Suppressor macrophage treated with lipopolysaccharide for 1 hour (primary cell): Measurements from ENCODE around the gene HS3ST5.
"Not testable (repeated sequence)": the region's sequence is repeated elsewhere in the genome, so short reads cannot be mapped to it uniquely, and the experiment has no call there.

Experiments
- DNase-seq, 3 donors: peaks; one replicate each; pipeline ENCODE4 v3.0.0-alpha.2; 2020 to 2022

HS3ST5 gene

DNA sequence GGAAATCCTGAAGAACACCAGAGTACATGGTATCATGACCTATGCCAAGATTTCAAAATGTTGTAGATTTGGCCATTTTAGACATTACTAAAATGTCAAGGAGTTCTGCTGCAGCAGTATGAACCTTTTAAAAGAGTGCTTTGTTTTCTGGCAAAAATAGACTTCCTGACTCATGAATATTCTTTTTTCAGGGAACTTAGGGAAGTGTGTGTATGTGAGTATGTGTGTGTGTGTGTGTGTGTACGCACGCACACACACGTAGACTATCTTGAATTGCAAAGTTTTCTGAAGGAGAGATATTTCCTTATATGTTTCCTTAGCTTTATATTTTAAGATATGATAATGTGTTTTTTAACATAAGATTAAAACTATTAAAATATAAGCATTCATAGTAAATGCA is 161.2 kb downstream of the HS3ST5 start:
- no peak for DNase-seq

DNA sequence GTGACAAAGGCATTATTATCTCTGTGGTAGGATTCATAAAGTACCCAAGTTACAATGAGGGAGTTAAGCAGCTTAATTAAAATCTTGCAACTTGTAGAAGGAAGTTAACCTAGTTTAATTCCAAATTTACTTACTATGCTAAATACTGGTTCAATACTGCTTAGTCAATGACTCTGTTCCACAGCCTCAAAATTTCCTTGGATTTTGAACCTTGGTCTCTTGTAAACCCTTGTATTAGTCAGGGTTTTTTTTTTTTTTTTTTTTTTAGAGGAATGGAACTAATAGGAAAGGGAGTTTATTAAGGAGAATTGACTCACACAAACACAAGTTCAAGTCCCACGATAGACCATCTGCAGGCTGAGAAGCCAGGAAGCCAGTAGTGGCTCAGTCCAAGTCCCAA is 163.4 kb downstream of the HS3ST5 start:
- DNase-seq, result no peak

DNA sequence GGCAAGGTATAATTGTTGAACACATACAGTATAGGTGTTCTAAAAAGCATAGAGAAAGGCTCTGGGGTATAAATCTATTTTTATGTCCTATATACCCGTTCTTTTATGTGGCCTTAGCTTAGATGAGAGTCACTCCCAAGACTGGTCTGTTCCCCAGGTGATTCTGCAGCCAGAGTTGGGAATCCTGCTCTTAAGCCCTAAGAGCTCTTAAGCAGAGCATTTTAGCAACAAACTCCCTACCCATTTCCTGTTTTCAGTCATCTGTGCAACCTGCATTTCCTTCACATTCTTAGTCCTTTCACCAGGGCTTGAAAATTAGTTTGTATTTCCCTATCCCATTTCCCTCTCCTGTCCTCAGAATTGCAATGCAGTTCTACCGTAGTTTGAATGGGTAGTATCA is 166.1 kb downstream of the HS3ST5 start:
- DNase-seq, result no peak

DNA sequence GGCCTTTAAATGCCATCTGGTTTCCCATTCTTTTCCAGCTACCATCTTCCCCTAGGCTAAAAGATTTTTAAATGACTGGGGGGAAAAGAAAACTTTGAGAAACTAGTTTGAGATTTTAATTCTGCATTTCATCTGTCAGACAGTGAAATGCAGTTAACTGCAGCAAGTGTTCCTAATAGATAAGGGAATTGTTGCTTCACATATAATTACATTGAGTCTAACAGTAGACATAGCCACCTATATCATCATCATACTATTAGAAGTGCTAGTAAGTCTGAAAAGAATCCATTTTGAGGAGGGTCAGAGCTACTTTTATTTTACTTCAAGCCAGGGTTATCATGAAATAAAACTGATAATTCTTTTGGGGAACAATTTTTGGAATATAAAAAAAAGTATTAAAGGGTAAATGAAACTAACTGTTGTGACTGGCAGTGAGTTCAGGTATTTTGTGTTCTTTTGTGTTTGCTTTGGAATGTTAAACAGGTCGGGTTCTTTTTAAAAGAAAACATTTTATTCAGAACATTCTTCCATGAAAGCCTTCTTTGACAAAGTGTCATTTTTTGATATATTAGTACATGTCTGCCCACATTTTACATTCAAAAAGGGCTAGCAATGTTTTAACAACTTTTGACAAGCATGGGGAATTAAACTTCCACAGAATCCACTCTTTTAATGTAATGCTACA is 170.1 kb downstream of the HS3ST5 start:
- DNase-seq, result no peak

DNA sequence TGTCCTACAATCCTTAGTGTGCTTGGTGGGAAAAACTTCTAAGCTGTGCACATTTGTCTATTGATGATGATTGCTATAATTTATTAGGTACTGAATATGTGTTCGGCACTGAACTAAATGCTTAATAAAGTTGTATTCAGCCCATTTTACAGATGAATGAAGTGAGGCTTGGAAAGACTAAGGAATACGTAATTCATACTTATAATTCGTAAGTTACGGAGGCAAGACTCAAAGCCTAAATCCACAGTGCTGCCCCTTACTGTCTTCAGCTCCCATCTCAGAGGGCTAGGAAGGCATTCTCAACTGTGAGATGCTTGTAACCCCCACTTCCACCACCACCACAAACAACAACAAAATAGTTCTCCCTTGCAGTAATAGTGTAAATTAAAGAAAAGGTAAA is 171.3 kb downstream of the HS3ST5 start:
- DNase-seq, result no peak

DNA sequence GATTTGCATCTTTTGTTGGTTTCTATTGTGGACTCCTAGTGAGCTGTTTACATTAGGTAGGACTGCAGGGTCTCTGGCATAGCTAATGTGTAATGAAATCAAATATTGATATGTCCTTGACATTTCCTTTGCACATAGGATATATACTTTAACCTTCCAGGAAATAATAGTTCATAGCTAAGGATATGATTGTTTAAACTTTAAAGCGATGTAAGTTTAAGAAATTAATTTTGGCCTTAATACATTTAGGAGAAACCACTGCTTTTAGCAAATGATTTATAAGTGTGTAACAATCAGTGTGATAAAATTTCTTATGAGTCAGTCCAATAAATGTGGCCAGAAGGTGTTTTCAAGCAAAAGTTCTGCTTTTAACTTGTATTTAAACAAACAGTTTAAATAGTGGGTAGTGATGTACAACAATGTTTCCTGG is 171.8 kb downstream of the HS3ST5 start:
- DNase-seq, result no peak

DNA sequence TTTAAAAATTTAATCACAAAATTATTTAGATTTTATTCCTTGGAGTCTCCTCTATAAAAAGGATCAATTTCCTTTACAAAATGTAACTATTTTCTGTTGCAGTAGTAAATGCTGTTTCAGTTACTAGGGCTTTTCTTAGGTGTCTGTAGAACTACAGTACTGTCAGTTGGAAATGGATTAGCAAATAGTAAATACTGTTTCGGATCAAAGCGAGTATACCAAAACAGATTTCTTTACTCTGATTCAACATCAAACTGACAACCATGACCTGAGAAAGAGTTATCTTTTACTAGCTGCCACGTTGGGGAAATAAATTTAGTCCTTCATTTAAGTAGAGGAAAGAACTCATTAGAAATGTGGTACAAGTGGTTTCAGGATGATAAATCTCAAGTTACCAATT is 172.5 kb downstream of the HS3ST5 start:
- no peak for DNase-seq

DNA sequence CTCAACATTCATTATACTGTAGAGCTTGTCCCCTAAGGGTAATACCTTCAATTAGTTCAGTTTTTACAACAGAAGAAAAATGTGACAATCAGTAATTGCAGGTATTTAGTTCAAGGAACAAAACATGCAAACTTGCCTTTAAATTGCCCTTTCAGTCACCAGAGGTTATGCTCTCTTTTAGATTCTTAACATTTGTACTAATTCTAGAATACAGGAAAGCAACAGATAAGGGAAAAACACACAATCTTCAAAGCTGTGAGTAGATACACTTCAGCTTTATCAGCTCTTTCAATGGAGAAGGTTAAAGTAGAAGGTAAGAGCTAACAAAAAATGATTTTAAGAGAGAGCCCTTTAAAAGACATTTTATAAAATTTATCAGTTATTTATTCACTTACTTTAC is 173.1 kb downstream of the HS3ST5 start:
- no peak for DNase-seq

DNA sequence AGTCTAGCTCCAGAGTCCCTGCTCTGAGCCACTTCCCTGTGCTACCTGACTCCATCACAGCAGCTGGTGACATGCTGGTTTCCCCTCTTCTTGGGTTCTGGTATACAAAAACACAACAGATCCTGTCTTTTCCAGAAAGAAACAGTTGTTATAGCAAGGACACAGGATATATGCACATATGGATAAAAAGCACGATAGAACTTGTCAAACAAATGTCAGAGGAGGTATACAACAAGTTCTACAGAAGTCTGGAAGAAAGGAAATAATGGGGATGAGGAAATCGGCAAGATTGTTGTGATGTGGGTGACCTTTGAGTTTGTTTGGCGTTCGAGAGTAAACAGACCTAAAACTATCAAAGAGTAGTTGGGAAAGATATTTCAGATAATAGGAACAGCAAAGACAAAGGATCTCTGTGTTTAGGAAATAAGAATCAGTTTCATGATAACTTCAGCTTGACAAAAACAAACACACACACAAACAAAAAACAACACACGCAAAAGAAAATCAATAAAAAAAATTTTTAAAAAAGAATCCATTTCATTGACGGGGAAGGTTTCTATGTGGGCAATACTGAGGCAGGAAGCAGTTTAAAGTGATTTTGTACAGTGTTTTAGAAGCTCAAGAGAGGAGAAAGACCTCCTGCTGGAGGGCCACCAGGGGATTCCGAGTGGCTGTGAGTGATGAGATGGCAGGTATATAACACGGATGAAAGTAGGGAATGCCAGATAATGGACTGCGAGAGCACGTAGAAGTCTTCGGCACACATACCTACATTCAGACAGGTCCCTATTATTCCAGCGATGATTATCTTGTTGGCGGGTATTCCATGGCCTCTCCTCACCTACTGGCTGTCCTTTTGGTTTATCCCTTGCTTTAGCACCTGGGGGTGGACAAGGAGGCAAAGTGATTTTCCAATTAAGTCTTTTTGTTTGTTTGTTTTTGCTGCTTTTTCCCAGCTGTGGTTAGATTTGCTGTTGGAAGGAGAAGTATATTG is 174.9 kb downstream of the HS3ST5 start:
- no peak for DNase-seq

DNA sequence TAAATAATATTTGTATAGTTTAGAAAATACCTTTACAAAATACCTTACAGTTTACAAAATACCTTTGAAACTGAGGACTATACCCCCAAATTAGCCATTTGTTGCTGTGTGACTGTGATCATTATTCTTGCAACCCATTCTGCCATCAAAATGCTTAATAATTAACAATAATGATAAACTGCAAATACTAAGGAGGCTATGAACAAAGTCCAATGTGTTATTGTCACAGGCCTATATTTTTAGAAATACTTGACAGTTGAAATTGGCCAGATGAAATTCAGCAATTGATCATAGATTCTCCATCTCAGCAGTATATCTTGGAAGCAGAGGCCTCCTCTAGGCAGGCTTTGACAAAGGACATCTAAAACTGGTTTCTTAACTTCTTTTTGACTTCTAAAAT is 178.6 kb downstream of the HS3ST5 start:
- DNase-seq, result no peak

DNA sequence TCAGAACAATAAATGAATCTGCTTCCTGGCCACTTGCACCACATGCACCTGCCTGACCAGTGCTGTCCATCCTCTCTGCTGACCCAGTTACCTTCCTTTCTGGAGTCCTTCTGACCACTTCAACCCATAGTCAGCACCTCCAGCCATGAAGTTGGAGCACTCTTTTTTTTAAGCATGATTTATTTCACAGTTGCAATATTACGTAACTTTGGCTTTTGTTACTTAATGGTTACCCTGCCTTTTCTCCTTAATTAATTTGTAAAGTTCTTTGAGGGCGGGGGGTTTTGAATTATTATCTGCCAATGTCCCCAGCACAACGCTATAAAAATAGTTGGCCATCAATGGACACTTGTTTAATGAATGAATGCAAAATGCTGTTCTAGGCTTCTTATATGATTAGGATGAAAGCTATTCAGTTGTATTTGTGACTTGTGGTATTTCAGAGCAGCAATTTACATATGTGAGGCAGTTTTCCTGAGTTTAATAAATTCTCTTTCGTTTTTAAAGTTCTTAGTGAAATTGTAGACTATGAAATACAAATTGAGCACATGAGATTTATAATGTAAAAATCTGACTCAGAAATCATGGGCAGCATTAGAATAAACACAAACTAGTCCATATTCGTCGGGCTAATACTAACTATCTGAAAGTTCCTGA is 180.0 kb downstream of the HS3ST5 start:
- DNase-seq, result no peak

DNA sequence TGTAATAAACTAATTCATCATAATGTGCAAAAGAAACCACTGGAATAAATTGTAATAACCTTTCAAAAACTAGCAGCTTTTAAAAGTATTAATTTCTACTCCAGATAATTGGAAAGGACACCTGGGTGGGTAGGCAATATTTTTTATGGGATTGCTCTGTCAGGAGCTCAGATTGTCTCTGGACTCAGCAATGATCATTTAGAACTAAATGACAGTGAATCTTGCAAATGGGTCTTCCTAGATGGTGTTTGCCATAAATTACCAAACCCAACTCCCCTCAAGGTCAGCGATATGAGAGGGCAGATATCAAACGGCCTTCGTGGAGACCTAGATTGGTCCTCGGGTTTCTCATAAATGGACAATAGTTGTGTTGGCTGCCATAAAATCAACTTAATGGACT is 181.9 kb downstream of the HS3ST5 start:
- no peak for DNase-seq

DNA sequence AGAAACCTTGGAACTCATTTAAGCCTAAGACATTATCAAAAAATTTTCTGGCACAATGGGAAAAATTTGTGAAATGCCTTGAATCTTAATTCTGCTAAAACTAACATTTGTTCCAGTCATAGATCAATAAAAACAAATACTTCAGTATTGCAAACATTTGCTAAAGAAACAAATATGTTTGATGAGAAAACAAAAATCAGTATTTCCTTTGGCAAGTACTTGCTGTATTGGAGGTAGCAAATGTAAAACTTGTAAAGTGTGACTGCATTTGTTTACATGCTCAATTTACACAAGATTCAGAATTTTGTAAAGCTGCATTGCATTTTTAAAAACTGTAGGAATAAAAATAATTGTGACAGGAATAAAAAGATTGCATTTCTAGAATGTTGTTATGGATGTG is 183.1 kb downstream of the HS3ST5 start:
- no peak for DNase-seq

DNA sequence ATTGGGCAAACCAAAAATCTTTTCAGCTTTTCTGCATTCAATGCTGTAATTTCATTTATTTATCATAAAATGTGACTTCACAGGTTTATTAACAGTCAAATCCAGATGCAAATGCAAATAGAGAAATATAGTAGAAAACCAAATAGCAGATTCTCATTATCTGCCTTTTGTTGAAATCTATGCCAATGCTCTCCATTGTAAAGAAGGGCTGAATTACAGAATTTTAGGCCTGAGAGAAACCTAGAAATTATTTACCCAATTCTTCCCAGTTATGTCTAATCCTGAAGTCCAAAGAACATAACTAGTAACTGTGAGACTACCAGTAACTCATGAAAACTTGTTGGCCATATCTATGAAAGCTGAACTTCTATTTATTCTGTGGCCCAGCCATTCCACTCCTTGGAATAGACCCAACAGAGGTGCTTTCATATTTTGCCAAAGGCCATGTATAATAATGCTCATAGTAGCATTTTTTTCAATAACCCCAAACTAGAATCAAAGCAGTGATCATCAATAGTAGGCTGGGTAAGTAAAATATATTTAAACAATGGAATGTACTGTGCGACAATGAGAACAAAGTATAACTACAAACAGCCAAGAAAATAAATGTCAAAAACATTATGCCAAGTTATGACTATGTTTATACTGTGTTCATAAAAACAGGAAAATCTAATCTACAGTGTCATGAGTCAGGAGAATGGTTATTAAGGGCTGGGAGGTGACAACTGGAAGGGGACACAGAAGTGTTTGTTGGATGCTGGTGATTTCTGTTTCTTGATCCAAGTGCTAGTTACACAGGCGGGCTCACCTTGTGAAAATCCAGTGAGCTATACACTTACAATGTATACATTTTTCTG is 183.8 kb downstream of the HS3ST5 start:
- DNase-seq, result no peak

DNA sequence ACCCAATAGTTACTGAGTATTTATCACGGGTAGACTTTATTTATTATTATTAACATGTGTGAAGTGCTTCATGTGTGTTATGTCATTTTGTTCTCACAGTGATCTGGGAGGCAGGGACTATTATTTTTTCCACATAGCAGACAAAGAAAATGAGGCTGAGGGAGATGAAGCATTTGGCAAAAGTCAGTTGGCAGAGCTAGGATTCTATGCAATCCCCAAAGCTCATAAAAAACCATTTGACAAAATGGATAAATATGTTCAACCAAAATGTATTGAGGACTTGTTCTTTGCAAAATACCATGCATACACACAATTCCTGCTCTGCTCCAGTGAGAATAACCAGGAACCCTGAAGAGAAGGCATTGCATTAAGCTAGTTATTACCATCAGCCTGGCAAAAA is 184.4 kb downstream of the HS3ST5 start:
- DNase-seq, result no peak

DNA sequence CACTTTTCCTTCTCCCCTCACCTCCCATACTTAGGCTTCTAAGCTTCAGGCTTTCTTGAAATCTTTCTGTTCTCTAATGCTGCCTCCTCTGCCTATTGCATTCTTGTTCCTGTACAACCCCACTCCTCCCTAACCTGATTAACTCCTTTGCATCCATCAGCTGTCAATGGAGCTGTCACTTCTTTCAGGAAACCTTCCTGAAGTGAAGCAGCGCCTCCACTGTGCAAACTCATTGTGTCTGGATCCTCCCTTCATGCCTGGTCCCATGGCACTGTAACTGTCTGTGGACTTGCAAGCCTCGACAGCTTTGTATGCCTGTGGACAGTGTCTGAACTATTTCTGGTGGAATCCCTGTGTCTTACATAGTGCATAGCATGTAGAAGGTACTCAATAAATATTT is 185.0 kb downstream of the HS3ST5 start:
- DNase-seq, result no peak

DNA sequence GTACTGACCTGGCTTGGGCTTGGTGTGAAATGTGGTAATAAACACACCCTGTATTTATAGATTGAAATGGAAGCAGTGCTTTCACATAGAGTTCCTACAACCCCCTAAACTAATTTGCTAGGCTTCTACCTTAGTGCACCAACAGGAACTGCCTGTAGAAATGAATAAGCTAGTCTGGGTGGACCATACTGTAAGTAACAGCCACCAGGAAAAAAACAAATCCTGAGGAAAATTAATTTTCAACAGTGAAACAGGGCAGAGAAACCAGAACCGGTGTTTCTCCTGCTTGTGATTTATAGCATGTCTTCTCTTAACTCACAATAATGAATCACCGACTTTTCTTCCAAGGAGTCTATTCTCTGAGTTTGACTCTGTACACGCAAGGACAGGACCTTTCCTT is 187.1 kb downstream of the HS3ST5 start:
- DNase-seq, result no peak

DNA sequence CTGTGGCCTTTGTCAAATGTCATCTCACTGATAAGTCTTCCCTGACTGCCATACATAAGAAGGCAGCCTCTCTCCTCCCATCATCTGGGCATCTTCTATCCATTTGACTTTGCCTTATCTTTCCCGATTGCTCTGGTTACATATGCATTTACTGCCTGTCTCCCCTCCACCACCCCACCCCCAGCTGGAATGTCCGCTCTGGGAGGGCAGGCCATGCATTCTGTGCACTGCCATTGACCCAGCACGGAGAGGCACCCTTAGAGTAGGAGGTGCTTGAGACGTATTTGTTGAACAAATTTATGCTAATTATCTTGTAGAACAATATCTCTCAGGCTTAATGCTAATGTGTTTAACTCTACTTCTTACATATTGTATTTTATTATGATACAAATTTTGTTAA is 188.0 kb downstream of the HS3ST5 start:
- no peak for DNase-seq

DNA sequence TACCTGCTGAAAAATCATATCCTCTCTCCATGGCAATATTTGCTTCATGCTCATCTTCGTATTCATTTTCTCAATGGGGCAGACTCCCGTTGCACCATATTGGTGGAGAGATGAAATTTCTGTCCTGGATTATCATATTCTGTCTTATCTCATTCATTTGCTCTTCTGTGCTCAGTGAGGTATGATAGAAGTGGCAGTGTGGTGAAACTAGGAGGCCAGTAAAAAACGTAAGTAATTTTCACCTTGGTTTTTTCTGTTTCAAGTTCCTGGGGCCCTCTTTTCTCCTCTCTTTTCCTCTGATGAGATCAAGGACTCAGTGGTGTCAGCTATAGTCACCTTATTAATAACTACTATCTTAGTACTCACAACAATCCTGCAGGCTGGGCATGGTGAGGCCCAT is 189.4 kb downstream of the HS3ST5 start:
- no peak for DNase-seq

DNA sequence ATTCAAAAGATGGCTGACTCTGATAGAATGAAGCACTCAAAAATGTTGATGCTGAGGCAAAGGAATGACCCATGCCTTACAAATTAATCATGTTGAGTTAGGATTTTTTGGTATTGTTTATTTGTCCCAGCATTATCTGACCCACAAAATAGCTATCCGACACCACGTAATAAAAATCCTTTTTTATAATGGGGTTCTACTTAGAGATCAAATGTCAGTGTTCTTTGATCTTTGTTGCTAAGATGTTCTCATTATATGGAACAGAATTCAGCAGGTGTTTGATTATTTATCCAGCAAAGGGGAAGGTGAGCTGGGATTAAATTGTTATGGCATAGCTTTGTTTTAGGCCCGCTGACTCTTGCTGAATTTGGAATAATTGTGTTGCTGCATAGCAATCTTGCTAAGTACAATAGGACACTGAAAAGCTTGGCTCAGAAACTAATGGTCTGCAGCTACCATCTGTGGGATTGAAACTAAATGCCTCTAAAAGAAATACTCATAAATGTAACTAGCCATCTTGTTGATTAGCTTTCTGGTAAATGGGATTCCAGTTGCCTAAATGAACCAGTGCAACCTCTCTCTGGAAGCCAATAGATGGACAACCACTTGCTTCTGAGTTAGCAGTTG is 191.6 kb downstream of the HS3ST5 start:
- no peak for DNase-seq

DNA sequence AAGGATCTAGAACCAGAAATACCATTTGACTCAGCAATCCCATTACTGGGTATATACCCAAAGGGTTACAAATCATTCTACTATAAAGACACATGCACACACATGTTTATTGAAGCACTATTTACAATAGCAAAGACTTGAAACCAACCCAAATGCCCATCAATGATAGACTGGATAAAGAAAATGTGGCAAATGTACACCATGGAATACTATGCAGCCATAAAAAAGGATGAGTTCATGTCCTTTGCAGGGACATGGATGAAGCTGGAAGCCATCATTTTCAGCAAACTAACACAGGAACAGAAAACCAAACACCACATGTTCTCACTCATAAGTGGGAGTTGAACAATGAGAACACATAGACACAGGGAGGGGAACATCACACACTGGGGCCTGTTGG is 193.6 kb downstream of the HS3ST5 start:
- DNase-seq, result not testable (repeated sequence)
